AG09309 (cell line): ENCODE measurements around the gene SLC25A30.
"Not testable (repeated sequence)": the region's sequence is repeated elsewhere in the genome, so short reads cannot be mapped to it uniquely, and the experiment has no call there.

Experiments
- DNase-seq: peaks from one replicate; pipeline ENCODE4 v3.0.0-alpha.2; 2010; ENCODE audit warnings: low read depth
- H3K4me3 ChIP-seq: 2 replicates; pipeline ENCODE4 v1.5.1; 2011; ENCODE audit warnings: mild to moderate bottlenecking, low read depth, low read length, moderate library complexity; ENCODE audit not compliant: control insufficient read depth
- TF ChIP-seq, protein P1 (sequence below): IDR thresholded peaks from 2 replicates; pipeline ENCODE4 v1.5.1; 2011; ENCODE audit warnings: mild to moderate bottlenecking, low read depth, low read length, inconsistent platforms; ENCODE audit not compliant: insufficient read depth, control insufficient read depth; ENCODE audit errors: missing control alignments

SLC25A30 gene

DNA sequence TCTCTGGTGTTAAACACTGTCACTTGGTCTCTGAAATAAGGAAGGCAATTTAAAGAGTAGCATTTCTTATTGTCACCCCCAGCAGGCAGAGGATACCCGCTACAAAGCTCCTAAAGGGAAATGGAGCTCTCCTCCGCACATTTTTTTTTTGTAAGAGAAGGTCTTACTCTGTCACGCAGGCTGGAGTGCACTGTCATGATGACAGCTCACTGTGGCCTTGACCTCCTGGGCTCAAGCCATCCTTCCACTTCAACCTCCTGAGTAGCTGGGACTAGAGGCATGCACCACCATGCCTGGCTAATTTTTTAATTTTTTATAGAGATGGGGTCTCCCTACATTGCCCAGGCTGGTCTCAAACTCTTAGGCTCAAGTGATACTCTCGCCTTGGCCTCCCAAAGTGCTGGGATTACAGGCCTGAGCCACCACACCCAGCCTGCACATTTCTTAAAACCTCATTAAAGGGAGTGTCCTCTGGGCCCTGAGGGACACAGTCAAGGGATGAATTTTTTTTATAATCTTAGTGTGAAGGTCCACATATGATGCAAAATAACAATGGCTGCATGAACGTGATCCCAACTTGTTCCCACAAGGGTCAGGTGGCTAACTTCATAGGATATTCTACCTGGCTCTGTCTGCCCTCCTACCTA, 32.1 kb downstream of the SLC25A30 start:
- no peak for DNase-seq
- TF ChIP-seq, protein P1, sequence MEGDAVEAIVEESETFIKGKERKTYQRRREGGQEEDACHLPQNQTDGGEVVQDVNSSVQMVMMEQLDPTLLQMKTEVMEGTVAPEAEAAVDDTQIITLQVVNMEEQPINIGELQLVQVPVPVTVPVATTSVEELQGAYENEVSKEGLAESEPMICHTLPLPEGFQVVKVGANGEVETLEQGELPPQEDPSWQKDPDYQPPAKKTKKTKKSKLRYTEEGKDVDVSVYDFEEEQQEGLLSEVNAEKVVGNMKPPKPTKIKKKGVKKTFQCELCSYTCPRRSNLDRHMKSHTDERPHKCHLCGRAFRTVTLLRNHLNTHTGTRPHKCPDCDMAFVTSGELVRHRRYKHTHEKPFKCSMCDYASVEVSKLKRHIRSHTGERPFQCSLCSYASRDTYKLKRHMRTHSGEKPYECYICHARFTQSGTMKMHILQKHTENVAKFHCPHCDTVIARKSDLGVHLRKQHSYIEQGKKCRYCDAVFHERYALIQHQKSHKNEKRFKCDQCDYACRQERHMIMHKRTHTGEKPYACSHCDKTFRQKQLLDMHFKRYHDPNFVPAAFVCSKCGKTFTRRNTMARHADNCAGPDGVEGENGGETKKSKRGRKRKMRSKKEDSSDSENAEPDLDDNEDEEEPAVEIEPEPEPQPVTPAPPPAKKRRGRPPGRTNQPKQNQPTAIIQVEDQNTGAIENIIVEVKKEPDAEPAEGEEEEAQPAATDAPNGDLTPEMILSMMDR = no peak

DNA sequence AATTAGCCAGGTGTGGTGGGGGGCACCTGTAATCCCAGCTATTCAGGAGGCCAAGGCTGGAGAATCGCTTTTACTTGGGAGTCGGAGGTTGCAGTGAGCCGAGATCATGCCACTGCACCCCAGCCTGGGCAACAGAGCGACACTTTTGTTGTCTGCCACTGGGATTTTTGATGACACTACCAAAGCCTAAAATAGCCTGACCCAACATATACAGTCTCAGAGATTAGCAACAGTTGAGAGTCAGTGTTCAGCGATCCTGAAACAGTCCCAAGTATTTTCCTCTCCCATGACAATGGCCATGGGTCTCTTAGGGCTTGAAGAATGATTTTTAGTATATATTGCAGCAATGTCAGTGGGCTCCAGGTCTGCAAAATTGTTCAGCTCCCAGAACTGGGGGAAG, 32.9 kb downstream of the SLC25A30 start:
- no peak overlapping the region for H3K4me3 ChIP-seq
- TF ChIP-seq, protein P1 = no peak
- DNase-seq = no peak

More for the DNA sequence above, 32.1 kb downstream of the SLC25A30 start:
- no peak overlapping the region for H3K4me3 ChIP-seq

DNA sequence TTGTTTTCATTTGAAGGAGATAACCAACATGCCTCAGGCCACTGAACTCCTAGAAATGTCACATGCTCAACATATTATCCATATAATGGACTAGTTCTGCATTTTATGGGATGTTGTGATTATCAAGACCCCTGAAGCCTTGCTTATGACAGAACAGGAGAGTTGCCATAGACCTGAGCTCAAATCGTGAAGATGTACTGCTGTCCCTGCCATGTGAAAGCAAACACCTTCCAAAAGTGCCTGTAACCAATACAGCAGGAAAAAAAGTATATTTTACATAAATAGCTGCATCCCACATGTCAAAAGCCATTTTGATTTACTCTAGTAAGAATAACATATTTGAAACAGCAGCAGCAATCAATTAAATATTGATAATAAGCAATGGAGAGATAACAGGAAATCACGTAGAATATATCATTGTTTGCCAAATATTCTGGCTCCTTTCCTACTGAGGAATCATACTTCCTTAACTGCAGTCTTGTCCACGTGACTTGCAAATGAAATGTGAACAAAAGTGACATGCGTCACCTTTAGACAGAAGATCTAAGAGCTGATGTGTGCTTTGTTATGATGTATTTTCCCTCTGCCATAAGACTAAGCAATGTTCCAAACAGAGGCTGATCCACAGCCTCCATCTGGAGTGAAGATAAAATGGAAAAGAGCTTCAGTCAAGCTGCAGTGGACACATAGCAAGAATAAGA, 33.5 kb downstream of the SLC25A30 start:
- TF ChIP-seq, protein P1 = no peak
- DNase-seq = no peak
- no peak overlapping the region for H3K4me3 ChIP-seq

DNA sequence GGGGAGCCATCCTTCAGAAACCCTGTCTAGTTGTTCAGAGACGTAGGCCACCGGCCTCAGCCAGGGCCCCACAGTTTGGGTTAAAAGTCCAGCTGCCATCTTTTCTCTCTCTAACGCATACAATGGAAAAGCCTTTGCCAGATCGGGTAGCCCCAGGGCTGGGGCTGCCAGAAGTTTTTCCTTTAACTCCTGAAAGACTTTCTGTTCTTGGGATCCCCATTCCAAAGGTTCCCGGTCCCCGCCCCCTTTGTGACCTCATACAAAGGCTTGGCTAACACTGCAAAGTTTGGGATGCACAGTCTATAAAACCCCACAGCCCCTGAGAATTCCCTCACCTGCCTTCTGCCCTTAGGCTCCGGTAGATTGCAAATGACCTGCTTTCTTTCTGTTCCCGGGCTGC, 35.4 kb downstream of the SLC25A30 start:
- H3K4me3 ChIP-seq, DNase-seq: not testable (repeated sequence)

DNA sequence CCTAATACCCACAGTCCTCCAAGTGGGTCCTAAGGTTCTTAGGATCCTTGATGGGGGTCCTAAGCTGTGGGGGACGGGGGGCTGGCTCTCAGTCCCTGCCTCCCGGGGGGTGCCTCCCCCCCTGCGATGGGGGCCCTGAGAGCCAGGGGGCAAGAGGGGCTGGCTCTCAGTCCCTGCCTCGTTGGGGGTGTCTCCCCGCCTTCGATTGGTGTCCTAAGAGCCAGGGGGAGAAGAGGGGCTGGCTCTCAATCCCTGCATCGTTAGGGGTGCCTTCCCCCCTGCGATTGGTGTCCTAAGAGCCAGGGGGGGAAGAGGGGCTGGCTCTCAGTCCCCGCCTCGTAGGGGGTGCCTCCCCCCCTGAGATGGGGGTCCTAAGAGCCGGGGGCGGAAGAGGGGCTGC, 37.0 kb downstream of the SLC25A30 start:
- DNase-seq = no peak
- no peak overlapping the region for H3K4me3 ChIP-seq
- TF ChIP-seq, protein P1 = no peak

DNA sequence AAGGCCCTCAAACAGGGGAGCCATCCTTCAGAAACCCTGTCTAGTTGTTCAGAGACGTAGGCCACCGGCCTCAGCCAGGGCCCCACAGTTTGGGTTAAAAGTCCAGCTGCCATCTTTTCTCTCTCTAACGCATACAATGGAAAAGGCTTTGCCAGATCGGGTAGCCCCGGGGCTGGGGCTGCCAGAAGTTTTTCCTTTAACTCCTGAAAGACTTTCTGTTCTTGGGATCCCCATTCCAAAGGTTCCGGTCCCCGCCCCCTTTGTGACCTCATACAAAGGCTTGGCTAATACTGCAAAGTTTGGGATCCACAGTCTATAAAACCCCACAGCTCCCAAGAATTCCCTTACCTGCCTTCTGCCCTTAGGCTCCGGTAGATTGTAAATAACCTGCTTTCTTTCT, 37.5 kb downstream of the SLC25A30 start:
- not testable (repeated sequence) for DNase-seq, H3K4me3 ChIP-seq

DNA sequence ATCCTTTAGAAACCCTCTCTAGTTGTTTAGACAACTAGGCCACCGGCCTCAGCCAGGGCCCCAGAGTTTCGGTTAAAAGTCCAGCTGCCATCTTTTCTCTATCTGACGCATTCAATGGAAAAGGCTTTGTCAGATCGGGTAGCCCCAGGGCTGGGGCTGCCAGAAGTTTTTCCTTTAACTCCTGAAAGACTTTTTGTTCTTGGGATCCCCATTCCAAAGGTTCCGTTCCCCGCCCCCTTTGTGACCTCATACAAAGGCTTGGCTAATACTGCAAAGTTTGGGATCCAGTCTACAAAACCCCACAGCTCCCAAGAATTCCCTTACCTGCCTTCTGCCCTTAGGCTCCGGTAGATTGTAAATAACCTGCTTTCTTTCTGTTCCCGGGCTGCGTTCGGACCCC, 38.7 kb downstream of the SLC25A30 start:
- DNase-seq, H3K4me3 ChIP-seq: not testable (repeated sequence)

DNA sequence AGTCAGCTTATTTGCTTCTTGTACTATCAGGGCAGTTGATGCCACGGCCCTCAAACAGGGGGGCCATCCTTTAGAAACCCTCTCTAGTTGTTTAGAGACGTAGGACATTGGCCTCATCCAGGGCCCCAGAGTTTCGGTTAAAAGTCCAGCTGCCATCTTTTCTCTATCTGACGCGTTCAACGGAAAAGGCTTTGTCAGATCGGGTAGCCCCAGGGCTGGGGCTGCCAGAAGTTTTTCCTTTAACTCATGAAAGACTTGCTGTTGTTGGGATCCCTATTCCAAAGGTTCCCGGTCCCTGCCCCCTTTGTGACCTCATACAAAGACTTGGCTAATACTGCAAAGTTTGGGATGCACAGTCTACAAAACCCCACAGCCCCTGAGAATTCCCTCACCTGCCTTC, 39.4 kb downstream of the SLC25A30 start:
- not testable (repeated sequence) for H3K4me3 ChIP-seq, DNase-seq

DNA sequence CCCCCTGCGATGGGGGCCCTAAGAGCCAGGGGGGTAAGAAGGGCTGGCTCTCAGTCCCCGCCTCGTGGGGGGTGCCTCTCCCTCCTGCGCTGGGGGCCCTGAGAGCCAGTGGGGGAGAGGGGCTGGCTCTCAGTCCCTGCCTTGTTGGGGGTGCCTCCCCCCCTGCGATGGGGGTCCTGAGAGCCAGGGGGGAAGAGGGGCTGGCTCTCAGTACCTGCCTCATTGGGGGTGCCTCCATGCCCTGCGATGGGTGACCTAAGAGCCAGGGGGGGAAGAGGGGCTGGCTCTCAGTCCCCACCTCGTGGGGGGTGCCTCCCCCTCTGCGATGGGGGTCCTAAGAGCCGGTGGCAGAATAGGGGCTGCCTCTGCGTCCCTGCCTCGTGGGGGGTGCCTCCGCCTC, 40.9 kb downstream of the SLC25A30 start:
- DNase-seq = not testable (repeated sequence)

DNA sequence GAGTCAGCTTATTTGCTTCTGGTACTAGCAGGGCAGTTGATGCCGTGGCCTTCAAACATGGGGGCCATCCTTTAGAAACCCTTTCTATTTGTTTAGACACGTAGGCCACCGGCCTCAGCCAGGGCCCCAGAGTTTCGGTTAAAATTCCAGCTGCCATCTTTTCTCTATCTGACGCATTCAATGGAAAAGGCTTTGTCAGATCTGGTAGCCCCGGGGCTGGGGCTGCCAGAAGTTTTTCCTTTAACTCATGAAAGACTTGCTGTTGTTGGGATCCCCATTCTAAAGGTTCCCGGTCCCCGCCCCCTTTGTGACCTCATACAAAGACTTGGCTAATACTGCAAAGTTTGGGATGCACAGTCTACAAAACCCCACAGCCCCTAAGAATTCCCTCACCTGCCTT, 41.5 kb downstream of the SLC25A30 start:
- H3K4me3 ChIP-seq, DNase-seq: not testable (repeated sequence)

More for the DNA sequence above, 40.9 kb downstream of the SLC25A30 start:
- not testable (repeated sequence) for H3K4me3 ChIP-seq
